Cardiac fibroblast (primary cell): ENCODE measurements around the gene NRG3.
"Not testable (repeated sequence)": the region's sequence is repeated elsewhere in the genome, so short reads cannot be mapped to it uniquely, and the experiment has no call there.

Source experiments
- DNase-seq, 2 donors: peaks; one replicate each; pipeline versions ENCODE4 v3.0.0 to v3.0.0-alpha.2; 2010; ENCODE audit warnings: low read depth in 2 of 2
- H3K4me3 ChIP-seq, 2 donors: replicated peaks in 1 of 2; 1 replicate in 1 of 2; 2 replicates in 1 of 2; pipeline ENCODE4 v1.5.1; 2011; ENCODE audit warnings: low read depth in 2 of 2, low read length in 2 of 2, mild to moderate bottlenecking in 2 of 2, moderate library complexity in 1 of 2
- CTCF ChIP-seq: IDR thresholded peaks from one replicate; pipeline ENCODE4 v1.5.1; 2011; ENCODE audit warnings: low read depth, mild to moderate bottlenecking, low read length, inconsistent platforms

The NRG3 gene

GRCh38 chr10:82027711-82028110, 152.7 kb downstream of the NRG3 start:
- H3K4me3 ChIP-seq, result no peak overlapping the region
- TF ChIP-seq CTCF, result no peak
- DNase-seq, result peak in 1 of 2 donors; percentile 47

- TF ChIP-seq CTCF, result no peak
- no peak overlapping the region for H3K4me3 ChIP-seq
- DNase-seq, result no peak
These were observed 162.1 kb downstream of the NRG3 start for GRCh38 chr10:82037076-82037475.

GRCh38 chr10:82038587-82038986, 163.6 kb downstream of the NRG3 start:
- no peak overlapping the region for H3K4me3 ChIP-seq
- no peak for DNase-seq
- TF ChIP-seq CTCF, result no peak

- no peak for DNase-seq
- no peak overlapping the region for H3K4me3 ChIP-seq
- TF ChIP-seq CTCF, result no peak
These were observed 165.3 kb downstream of the NRG3 start for GRCh38 chr10:82040336-82040735.

GRCh38 chr10:82041018-82041417, 166.0 kb downstream of the NRG3 start:
- no peak for TF ChIP-seq CTCF
- no peak overlapping the region for H3K4me3 ChIP-seq
- DNase-seq, result peak in 1 of 2 donors; percentile 12

GRCh38 chr10:82056391-82056790, 181.4 kb downstream of the NRG3 start:
- no peak overlapping the region for H3K4me3 ChIP-seq
- DNase-seq, result no peak
- TF ChIP-seq CTCF, result no peak

- H3K4me3 ChIP-seq, DNase-seq: not testable (repeated sequence)
These were observed 192.2 kb downstream of the NRG3 start for GRCh38 chr10:82067192-82067591.

- H3K4me3 ChIP-seq, result no peak overlapping the region
- peak in 1 of 2 donors; percentile 6 for DNase-seq
- TF ChIP-seq CTCF, result no peak
These were observed 193.5 kb downstream of the NRG3 start for GRCh38 chr10:82068501-82068900.
